ENCODE measurements around the gene C1QTNF9.
"Not testable (repeated sequence)": the region's sequence is repeated elsewhere in the genome, so short reads cannot be mapped to it uniquely, and the experiment has no call there.

Gene C1QTNF9

DNA sequence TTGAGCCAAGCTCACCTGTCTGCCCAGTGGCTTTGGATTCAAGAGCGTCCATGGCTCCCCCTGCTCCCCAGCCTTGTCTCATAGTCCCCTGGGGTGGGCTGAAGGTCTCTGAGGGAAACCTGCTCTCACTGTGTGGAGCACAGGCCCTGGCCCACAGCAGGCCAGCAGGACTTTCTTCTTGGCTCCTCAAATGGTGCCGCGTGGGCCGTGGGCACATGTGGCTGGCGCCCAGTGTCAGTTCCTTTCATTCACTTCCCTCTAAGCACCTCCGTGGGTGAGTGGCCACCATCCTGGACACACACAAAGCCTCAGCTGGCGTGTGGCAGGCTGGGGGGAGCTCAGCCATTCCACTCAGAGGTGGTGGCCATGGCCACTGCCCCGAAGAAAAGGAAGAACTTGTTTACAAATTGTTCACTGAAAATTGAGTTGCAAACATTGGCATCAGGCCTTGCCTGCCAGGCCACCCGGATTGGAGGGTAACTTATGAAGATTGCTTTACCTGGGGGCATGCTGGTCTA, 53.1 kb downstream of the C1QTNF9 start:
- no peak for DNase-seq (ENCODE audit: low spot score)

DNA sequence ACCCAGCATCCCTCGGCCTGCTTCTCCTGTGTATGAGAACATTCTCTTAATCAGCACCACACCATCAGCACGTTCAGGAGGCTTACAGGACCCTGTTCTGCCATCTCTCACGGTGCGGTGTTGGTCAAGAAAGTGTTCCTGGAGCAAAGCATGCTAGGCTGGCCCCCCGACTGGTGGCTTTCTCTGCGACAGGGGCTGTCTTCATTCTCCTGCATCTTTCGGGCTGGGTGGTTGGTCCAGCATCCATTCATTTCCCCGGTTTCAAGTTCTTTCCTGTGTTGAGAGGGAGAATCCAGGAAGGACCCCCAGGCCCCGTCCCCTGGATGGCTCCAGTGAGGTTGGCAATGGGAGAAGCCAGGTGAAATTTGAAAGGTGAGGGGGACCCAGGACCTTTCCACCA, 55.8 kb downstream of the C1QTNF9 start:
- DNase-seq (ENCODE audit: low spot score) = no peak

- DNase-seq (ENCODE audit: low spot score) = not testable (repeated sequence)
Measured at GRCh38 chr13:24366315-24366714, 56.9 kb downstream of the C1QTNF9 start.

DNA sequence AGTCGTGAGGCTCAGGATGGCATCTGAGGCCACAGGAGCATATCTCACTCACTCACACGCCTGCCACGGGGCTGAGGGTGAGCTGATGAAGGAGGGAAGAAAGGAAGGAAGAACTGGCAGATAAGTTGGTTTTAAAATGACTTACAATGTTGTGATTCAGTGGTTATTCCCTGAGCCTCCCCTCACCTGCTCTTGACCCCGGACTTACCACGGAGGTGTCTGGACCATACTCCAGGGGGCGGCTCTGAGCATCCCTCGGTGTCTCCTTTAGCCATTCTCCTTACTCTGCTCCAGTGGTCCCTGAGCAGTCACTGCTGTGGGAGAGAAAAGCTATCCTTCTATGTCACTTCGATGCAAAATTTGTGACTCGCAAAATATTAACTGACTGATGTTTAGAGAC, 61.9 kb downstream of the C1QTNF9 start:
- not testable (repeated sequence) for DNase-seq (ENCODE audit: low spot score)
